ENCODE measurements around the gene SOBP. TPM values are rescaled to one million over a fixed set of nuclear protein-coding genes. Genes with fewer than 3 reads are reported as not detected.

The SOBP gene
- total RNA-seq, 1 donor from 2014 or later, result 1.2 TPM

GRCh38 chr6:107707346-107708275 lies 217.7 kb downstream of the SOBP start:
- Histone ChIP-seq H3K4me3 (ENCODE audit: low read depth, low read length) (no peak overlapping the region), H3K36me3 (ENCODE audit: control insufficient read depth, insufficient read depth, low read length) (no peaks in the 10 kb centered on the region), H3K27me3 (ENCODE audit: control insufficient read depth, insufficient read depth, low read length) (no peaks in the 10 kb centered on the region)
- no peak for DNase-seq (ENCODE audit: low read depth)
- no peak for TF ChIP-seq CTCF (IDR thresholded peaks at IDR 0.05; ENCODE audit: insufficient read depth, low read length, poor library complexity, severe bottlenecking)

GRCh38 chr6:107708435-107708834 lies 218.5 kb downstream of the SOBP start:
- Histone ChIP-seq H3K27me3 (ENCODE audit: control insufficient read depth, insufficient read depth, low read length) (no peaks in the 10 kb centered on the region), H3K4me3 (ENCODE audit: low read depth, low read length) (no peak overlapping the region), H3K36me3 (ENCODE audit: control insufficient read depth, insufficient read depth, low read length) (no peaks in the 10 kb centered on the region)
- TF ChIP-seq CTCF (IDR thresholded peaks at IDR 0.05; ENCODE audit: insufficient read depth, low read length, poor library complexity, severe bottlenecking), result no peak
- no peak for DNase-seq (ENCODE audit: low read depth)

- H3K36me3 ChIP-seq (ENCODE audit: control insufficient read depth, insufficient read depth, low read length), result no peaks in the 10 kb centered on the region
- no peak overlapping the region for H3K4me3 ChIP-seq (ENCODE audit: low read depth, low read length)
- no peak for TF ChIP-seq CTCF (IDR thresholded peaks at IDR 0.05; ENCODE audit: insufficient read depth, low read length, poor library complexity, severe bottlenecking)
- no peak for DNase-seq (ENCODE audit: low read depth)
- no peaks in the 10 kb centered on the region for H3K27me3 ChIP-seq (ENCODE audit: control insufficient read depth, insufficient read depth, low read length)
These were observed 219.4 kb downstream of the SOBP start for GRCh38 chr6:107709341-107709740.

Other genes with a start within 250 kb of the SOBP start
- 13.4 and 18.1 TPM in 2 replicates for gene PDSS2, start 30.6 kb upstream of the SOBP start, total RNA-seq

All from kidney epithelial cell (primary cell).